ENCODE data around the gene SSH3. TPM values are rescaled to one million over a fixed set of nuclear protein-coding genes. Genes with fewer than 3 reads are reported as not detected.

Gene SSH3
- total RNA-seq, 2 donors from 2014 or later, result 39.1 to 44.4 TPM

GRCh38 chr11:67271205-67271540 lies 32.2 kb upstream of the SSH3 start:
- Histone ChIP-seq H3K4me3 (ENCODE audit: low read length) (peak overlapping the region; percentile 59), H3K36me3 (ENCODE audit: control insufficient read depth, insufficient read depth, low read length) (peaks cover 28% of the 10 kb centered on the region), H3K4me1 (ENCODE audit: control insufficient read depth, insufficient read depth, low read length) (peaks cover 19% of the 10 kb centered on the region), H3K27me3 (ENCODE audit: control insufficient read depth, insufficient read depth, low read length, poor library complexity, severe bottlenecking) (no peaks in the 10 kb centered on the region), H3K9me3 (ENCODE audit: control insufficient read depth, low read length) (no peaks in the 10 kb centered on the region), H3K27ac (ENCODE audit: low read depth, low read length) (no peak overlapping the region), H3K9ac (ENCODE audit: extremely low read depth, low read length, poor library complexity, severe bottlenecking) (no peak overlapping the region)
- Mint-ChIP-seq H3K27me3 (ENCODE audit: insufficient read depth) (no peaks in the 10 kb centered on the region), H3K9me3 (no peaks in the 10 kb centered on the region), H3K4me1 (peaks cover 24% of the 10 kb centered on the region), H3K27ac (no peak overlapping the region), H3K4me3 (no peak overlapping the region), H3K36me3 (ENCODE audit: low read depth) (peaks cover 6% of the 10 kb centered on the region)
- DNase-seq, result no peak
- 86 to 91% methylated on average over 4 to 5 of the region's 5 CpGs for WGBS, 2 experiments (ENCODE audit: insufficient coverage in 1 of 2, insufficient read length in 1 of 2)
- TF ChIP-seq, protein P1, sequence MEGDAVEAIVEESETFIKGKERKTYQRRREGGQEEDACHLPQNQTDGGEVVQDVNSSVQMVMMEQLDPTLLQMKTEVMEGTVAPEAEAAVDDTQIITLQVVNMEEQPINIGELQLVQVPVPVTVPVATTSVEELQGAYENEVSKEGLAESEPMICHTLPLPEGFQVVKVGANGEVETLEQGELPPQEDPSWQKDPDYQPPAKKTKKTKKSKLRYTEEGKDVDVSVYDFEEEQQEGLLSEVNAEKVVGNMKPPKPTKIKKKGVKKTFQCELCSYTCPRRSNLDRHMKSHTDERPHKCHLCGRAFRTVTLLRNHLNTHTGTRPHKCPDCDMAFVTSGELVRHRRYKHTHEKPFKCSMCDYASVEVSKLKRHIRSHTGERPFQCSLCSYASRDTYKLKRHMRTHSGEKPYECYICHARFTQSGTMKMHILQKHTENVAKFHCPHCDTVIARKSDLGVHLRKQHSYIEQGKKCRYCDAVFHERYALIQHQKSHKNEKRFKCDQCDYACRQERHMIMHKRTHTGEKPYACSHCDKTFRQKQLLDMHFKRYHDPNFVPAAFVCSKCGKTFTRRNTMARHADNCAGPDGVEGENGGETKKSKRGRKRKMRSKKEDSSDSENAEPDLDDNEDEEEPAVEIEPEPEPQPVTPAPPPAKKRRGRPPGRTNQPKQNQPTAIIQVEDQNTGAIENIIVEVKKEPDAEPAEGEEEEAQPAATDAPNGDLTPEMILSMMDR (conservative IDR thresholded peaks at IDR 0.05), result no peak

DNA sequence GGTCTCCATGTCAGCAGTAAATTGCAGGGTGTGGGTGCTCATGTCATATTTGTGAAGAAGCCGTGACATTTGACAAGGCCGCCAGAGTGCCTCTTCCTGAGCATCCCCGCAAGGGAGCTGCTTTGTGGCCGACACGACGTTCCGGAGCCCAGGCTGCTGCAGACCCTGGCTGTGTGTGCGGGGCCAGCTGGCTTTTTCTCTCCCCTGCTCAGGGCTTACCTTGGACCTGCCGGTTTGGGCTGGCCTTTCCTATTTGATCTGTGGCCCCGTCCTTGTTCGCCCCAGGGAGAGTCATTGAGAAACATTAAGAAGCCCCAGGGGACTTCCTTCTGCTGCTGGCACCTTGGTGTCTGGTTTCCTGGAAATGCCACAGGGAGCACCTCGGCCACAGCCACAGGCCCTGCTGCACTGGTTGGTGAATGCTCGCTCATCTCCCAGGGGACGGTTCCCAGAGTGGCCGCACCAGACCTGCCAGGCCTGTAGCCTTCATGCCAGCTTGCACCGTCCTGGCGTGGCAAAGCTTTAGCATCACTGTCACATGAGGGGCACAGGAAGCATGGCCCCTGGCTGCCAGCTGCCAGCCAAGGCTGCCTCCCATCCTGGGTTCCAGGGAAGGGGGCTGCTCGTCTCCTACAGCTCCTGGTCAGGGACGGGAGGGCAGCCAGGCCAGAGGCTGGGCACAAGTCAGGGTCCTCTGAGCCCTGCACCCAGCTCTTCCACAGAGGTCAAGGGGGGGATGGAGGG lies 31.6 kb upstream of the SSH3 start:
- 88 to 95% methylated on average over 16 to 19 of the region's 19 CpGs for WGBS, 2 experiments (ENCODE audit: insufficient coverage in 1 of 2, insufficient read length in 1 of 2)
- TF ChIP-seq, protein P1 (conservative IDR thresholded peaks at IDR 0.05), result no peak
- H3K9me3 Mint-ChIP-seq, result no peaks in the 10 kb centered on the region
- peaks cover 6% of the 10 kb centered on the region for H3K36me3 Mint-ChIP-seq (ENCODE audit: low read depth)
- DNase-seq, result no peak
- H3K9ac ChIP-seq (ENCODE audit: extremely low read depth, low read length, poor library complexity, severe bottlenecking), result no peak overlapping the region
- H3K27me3 ChIP-seq (ENCODE audit: control insufficient read depth, insufficient read depth, low read length, poor library complexity, severe bottlenecking), result no peaks in the 10 kb centered on the region
- no peaks in the 10 kb centered on the region for H3K27me3 Mint-ChIP-seq (ENCODE audit: insufficient read depth)
- peaks cover 28% of the 10 kb centered on the region for H3K36me3 ChIP-seq (ENCODE audit: control insufficient read depth, insufficient read depth, low read length)
- H3K4me1 Mint-ChIP-seq, result peaks cover 26% of the 10 kb centered on the region
- H3K27ac Mint-ChIP-seq, result no peak overlapping the region
- no peak overlapping the region for H3K4me3 ChIP-seq (ENCODE audit: low read length)
- H3K4me1 ChIP-seq (ENCODE audit: control insufficient read depth, insufficient read depth, low read length), result peaks cover 19% of the 10 kb centered on the region
- H3K4me3 Mint-ChIP-seq, result no peak overlapping the region
- no peaks in the 10 kb centered on the region for H3K9me3 ChIP-seq (ENCODE audit: control insufficient read depth, low read length)
- H3K27ac ChIP-seq (ENCODE audit: low read depth, low read length), result no peak overlapping the region

- Mint-ChIP-seq H3K4me1 (peaks cover 22% of the 10 kb centered on the region), H3K36me3 (ENCODE audit: low read depth) (peaks cover 6% of the 10 kb centered on the region), H3K9me3 (no peaks in the 10 kb centered on the region), H3K4me3 (no peak overlapping the region), H3K27ac (no peak overlapping the region), H3K27me3 (ENCODE audit: insufficient read depth) (no peaks in the 10 kb centered on the region)
- H3K27me3 ChIP-seq (ENCODE audit: control insufficient read depth, insufficient read depth, low read length, poor library complexity, severe bottlenecking), result no peaks in the 10 kb centered on the region
- peaks cover 28% of the 10 kb centered on the region for H3K36me3 ChIP-seq (ENCODE audit: control insufficient read depth, insufficient read depth, low read length)
- no peak for DNase-seq
- no peak overlapping the region for H3K4me3 ChIP-seq (ENCODE audit: low read length)
- WGBS, 2 experiments (ENCODE audit: insufficient coverage in 1 of 2, insufficient read length in 1 of 2), result 95% methylated on average over 19 to 23 of the region's 23 CpGs
- no peaks in the 10 kb centered on the region for H3K9me3 ChIP-seq (ENCODE audit: control insufficient read depth, low read length)
- TF ChIP-seq, protein P1 (conservative IDR thresholded peaks at IDR 0.05), result no peak
- H3K4me1 ChIP-seq (ENCODE audit: control insufficient read depth, insufficient read depth, low read length), result peaks cover 17% of the 10 kb centered on the region
- no peak overlapping the region for H3K9ac ChIP-seq (ENCODE audit: extremely low read depth, low read length, poor library complexity, severe bottlenecking)
- H3K27ac ChIP-seq (ENCODE audit: low read depth, low read length), result no peak overlapping the region
Measured at GRCh38 chr11:67272327-67273259, 30.7 kb upstream of the SSH3 start.
